ENCODE data around the gene REXO1.

DNA sequence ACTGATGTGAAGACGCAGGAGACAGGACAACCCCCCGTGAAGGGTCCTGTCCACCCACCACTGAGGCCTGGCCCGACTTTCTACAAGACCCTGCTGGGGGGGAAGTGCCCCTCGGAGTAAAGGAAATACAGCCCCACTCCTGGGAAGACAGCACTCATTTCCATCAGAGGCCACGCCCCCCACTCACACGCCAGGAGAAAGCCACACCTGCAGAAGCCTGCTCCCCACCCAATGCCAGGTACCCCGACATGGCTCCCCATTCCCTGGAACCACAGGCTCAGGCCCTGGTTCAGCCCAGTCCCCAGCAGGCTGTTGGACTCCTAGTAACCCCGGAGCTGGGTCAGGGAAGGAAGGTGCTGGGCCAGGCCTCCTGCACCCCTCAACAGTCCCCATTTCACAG lies 25.3 kb downstream of the REXO1 start:
- TF ChIP-seq, protein P1, sequence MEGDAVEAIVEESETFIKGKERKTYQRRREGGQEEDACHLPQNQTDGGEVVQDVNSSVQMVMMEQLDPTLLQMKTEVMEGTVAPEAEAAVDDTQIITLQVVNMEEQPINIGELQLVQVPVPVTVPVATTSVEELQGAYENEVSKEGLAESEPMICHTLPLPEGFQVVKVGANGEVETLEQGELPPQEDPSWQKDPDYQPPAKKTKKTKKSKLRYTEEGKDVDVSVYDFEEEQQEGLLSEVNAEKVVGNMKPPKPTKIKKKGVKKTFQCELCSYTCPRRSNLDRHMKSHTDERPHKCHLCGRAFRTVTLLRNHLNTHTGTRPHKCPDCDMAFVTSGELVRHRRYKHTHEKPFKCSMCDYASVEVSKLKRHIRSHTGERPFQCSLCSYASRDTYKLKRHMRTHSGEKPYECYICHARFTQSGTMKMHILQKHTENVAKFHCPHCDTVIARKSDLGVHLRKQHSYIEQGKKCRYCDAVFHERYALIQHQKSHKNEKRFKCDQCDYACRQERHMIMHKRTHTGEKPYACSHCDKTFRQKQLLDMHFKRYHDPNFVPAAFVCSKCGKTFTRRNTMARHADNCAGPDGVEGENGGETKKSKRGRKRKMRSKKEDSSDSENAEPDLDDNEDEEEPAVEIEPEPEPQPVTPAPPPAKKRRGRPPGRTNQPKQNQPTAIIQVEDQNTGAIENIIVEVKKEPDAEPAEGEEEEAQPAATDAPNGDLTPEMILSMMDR (IDR thresholded peaks at IDR 0.05; ENCODE audit: borderline replicate concordance, extremely low read depth, low read length, poor library complexity, severe bottlenecking): no peak
- no peak for TF ChIP-seq EZH2 (IDR thresholded peaks at IDR 0.05; ENCODE audit: borderline replicate concordance, low read depth, low read length, severe bottlenecking)
